SK-N-DZ (cell line): ENCODE measurements around the gene GATD1.

Experiments
- DNase-seq: peaks from one replicate; pipeline ENCODE4 v3.0.0-alpha.2; 2015; ENCODE audit warnings: low spot score

GATD1 gene

GRCh38 chr11:795634-796564, 18.6 kb upstream of the GATD1 start:
- DNase-seq = peak; percentile 70

GRCh38 chr11:794766-795633, 17.7 kb upstream of the GATD1 start:
- no peak for DNase-seq

- DNase-seq = no peak
Observed at GRCh38 chr11:794013-794765, 16.9 kb upstream of the GATD1 start.

- DNase-seq = no peak
Observed at GRCh38 chr11:793556-793955, 16.3 kb upstream of the GATD1 start.

GRCh38 chr11:792873-793272, 15.6 kb upstream of the GATD1 start:
- DNase-seq = no peak

- no peak for DNase-seq
Observed at GRCh38 chr11:792535-792821, 15.2 kb upstream of the GATD1 start.

- no peak for DNase-seq
Observed at GRCh38 chr11:791658-792534, 14.6 kb upstream of the GATD1 start.

GRCh38 chr11:790721-791564, 13.7 kb upstream of the GATD1 start:
- peak; percentile 73 for DNase-seq

- peak; percentile 72 for DNase-seq
Observed at GRCh38 chr11:789943-790342, 12.7 kb upstream of the GATD1 start, which contains the start of gene CEND1. Gene CEND1 (minus strand): TSS chr11:790090. CDS start chr11:788576, 1,514 bp downstream.

GRCh38 chr11:788953-789940, 12.0 kb upstream of the GATD1 start:
- DNase-seq = no peak

- no peak for DNase-seq
Observed at GRCh38 chr11:788009-788640, 10.8 kb upstream of the GATD1 start.

- no peak for DNase-seq
Observed at GRCh38 chr11:787084-787675, 9.9 kb upstream of the GATD1 start.

- DNase-seq = no peak
Observed at GRCh38 chr11:786235-787083, 9.2 kb upstream of the GATD1 start.

GRCh38 chr11:783581-784015, 6.3 kb upstream of the GATD1 start:
- DNase-seq = peak; percentile 91

- DNase-seq = no peak
Observed at GRCh38 chr11:782264-783174, 5.2 kb upstream of the GATD1 start.
